Sigmoid colon (tissue), 7 donors: ENCODE measurements around the gene FGD3. TPM values are rescaled to one million over a fixed set of nuclear protein-coding genes. Genes with fewer than 3 reads are reported as not detected.

Source experiments
- DNase-seq: peaks from one replicate; pipeline ENCODE4 v3.0.0-alpha.2; 2019
- H3K27ac ChIP-seq, 4 donors: fragments of 200-600 bp; sonication (generic); one replicate each; pipeline ENCODE4 v1.5.1; 2016 to 2019; ENCODE audit warnings: mild to moderate bottlenecking in 1 of 4
- H3K27me3 ChIP-seq, 3 donors: fragments of 200-600 bp; sonication (generic); one replicate each; pipeline ENCODE4 v1.5.1; 2019; ENCODE audit warnings: mild to moderate bottlenecking in 1 of 3
- H3K36me3 ChIP-seq, 4 donors: fragments of 200-600 bp; sonication (generic); one replicate each; pipeline ENCODE4 v1.5.1; 2016 to 2019
- H3K4me1 ChIP-seq, 4 donors: fragments of 200-600 bp; sonication (generic); one replicate each; pipeline ENCODE4 v1.5.1; 2017 to 2019
- H3K4me3 ChIP-seq, 4 donors: fragments of 200-600 bp; sonication (generic); one replicate each; pipeline ENCODE4 v1.5.1; 2017 to 2019; ENCODE audit warnings: mild to moderate bottlenecking in 2 of 4, moderate library complexity in 1 of 4
- H3K9me3 ChIP-seq, 4 donors: fragments of 200-600 bp in 3 of 4; sonication (generic) in 3 of 4; one replicate each; pipeline versions ENCODE4 v1.5.1 to v1.6.1; 2013 to 2019
- CTCF ChIP-seq, 4 experiments: fragments of 450-650 bp in 3 of 4; fragments of 200-600 bp in 1 of 4; IDR thresholded peaks; one replicate each; pipeline ENCODE4 v1.5.1; 2016 to 2019; ENCODE audit warnings: antibody characterized with exemption in 4 of 4, mild to moderate bottlenecking in 3 of 4, moderate library complexity in 2 of 4
- EP300 ChIP-seq, 4 donors: sonication (generic); formaldehyde crosslinking; IDR thresholded peaks; one replicate each; pipeline ENCODE4 v1.6.1; 2017; ENCODE audit warnings: antibody characterized with exemption in 4 of 4
- POLR2A ChIP-seq, 2 donors: fragments of 450-650 bp; IDR thresholded peaks; one replicate each; pipeline ENCODE4 v1.6.1; 2016; ENCODE audit warnings: antibody characterized with exemption in 2 of 2, mild to moderate bottlenecking in 2 of 2, moderate library complexity in 2 of 2
- POLR2AphosphoS5 ChIP-seq, 4 donors: sonication (generic); formaldehyde crosslinking; IDR thresholded peaks; one replicate each; pipeline ENCODE4 v1.6.1; 2017; ENCODE audit warnings: antibody characterized with exemption in 4 of 4
- WGBS, 2 donors: extraction: QIAGEN DNeasy Blood & Tissue Kit; methylation state at CpG; one replicate each; pipeline ENCODE4 v1.1.7; 2013; 5-methylcytosine and 5-hydroxymethylcytosine counted together
- intact Hi-C: fragments of 100-400 bp; cut with DNase I; formaldehyde crosslinking; loops from one replicate; pipeline ENCODE4 v1.15.1; 2023
- polyA plus RNA-seq, 3 donors: library from polyadenylated mRNA; stranded (reverse); fragments of 200-250 nt; gene quantifications; one replicate each; pipeline ENCODE4 v1.2.3, GENCODE V29; 2013
- total RNA-seq, 4 donors: library from RNA; depleted of rRNA; stranded (reverse); fragments of >200 nt; gene quantifications; one replicate each; pipeline ENCODE4 v1.1.0, GENCODE V29; 2016
- donor health status: healthy with polysubstance abuse.
- donor health status: Bipolar disorder and iron deficiency.
- donor health status: healthy.

Gene FGD3
- total and polyA plus RNA-seq, 7 donors: 1.8 to 18.0 (median 3.7) TPM

- Histone ChIP-seq H3K9me3 (no peaks in the 10 kb centered on the region), H3K27ac (peak overlapping the region in 1 of 4 donors; percentile 12), H3K4me3 (no peak overlapping the region), H3K4me1 (peaks cover 0 to 36% (median 23%) of the 10 kb centered on the region in 4 donors), H3K36me3 (no peaks in the 10 kb centered on the region), H3K27me3 (no peaks in the 10 kb centered on the region)
- no peak for DNase-seq
- intact Hi-C loops: no loop called here
- TF ChIP-seq EP300 (IDR thresholded peaks at IDR 0.05) (no peak), CTCF (IDR thresholded peaks at IDR 0.05) (no peak), POLR2AphosphoS5 (IDR thresholded peaks at IDR 0.05) (no peak), POLR2A (IDR thresholded peaks at IDR 0.05) (no peak)
- WGBS, 2 donors: 59 to 78% methylated on average over 7 of the region's 7 CpGs
These were observed 112.6 kb downstream of the FGD3 start for GRCh38 chr9:93059715-93060578.

GRCh38 chr9:93060746-93061259 lies 113.5 kb downstream of the FGD3 start:
- H3K4me3 ChIP-seq: no peak overlapping the region
- 61 to 63% methylated on average over 8 of the region's 8 CpGs for WGBS, 2 donors
- peaks cover 0 to 36% (median 23%) of the 10 kb centered on the region in 4 donors for H3K4me1 ChIP-seq
- TF ChIP-seq POLR2A (IDR thresholded peaks at IDR 0.05) (no peak), EP300 (IDR thresholded peaks at IDR 0.05) (no peak), POLR2AphosphoS5 (IDR thresholded peaks at IDR 0.05) (no peak), CTCF (IDR thresholded peaks at IDR 0.05) (no peak)
- H3K27me3 ChIP-seq: no peaks in the 10 kb centered on the region
- H3K27ac ChIP-seq: no peak overlapping the region
- H3K9me3 ChIP-seq: no peaks in the 10 kb centered on the region
- DNase-seq: no peak
- intact Hi-C loops: no loop called here
- no peaks in the 10 kb centered on the region for H3K36me3 ChIP-seq

- H3K9me3 ChIP-seq: no peaks in the 10 kb centered on the region
- H3K27me3 ChIP-seq: no peaks in the 10 kb centered on the region
- no peak for DNase-seq
- no peak overlapping the region for H3K27ac ChIP-seq
- H3K4me3 ChIP-seq: no peak overlapping the region
- no peaks in the 10 kb centered on the region for H3K36me3 ChIP-seq
- H3K4me1 ChIP-seq: peaks cover 0 to 36% (median 23%) of the 10 kb centered on the region in 4 donors
- no peak for TF ChIP-seq CTCF (IDR thresholded peaks at IDR 0.05)
- TF ChIP-seq EP300 (IDR thresholded peaks at IDR 0.05): no peak
- no peak for TF ChIP-seq POLR2A (IDR thresholded peaks at IDR 0.05)
- no peak for TF ChIP-seq POLR2AphosphoS5 (IDR thresholded peaks at IDR 0.05)
- WGBS, 2 donors: 62 to 84% methylated on average over 4 of the region's 4 CpGs
- intact Hi-C loops: no loop called here
These were observed 114.0 kb downstream of the FGD3 start for GRCh38 chr9:93061260-93061751.

GRCh38 chr9:93061791-93062763 lies 114.8 kb downstream of the FGD3 start:
- H3K4me1 ChIP-seq: peaks cover 0 to 36% (median 23%) of the 10 kb centered on the region in 4 donors
- no peaks in the 10 kb centered on the region for H3K36me3 ChIP-seq
- TF ChIP-seq EP300 (IDR thresholded peaks at IDR 0.05) (no peak), CTCF (IDR thresholded peaks at IDR 0.05) (no peak), POLR2AphosphoS5 (IDR thresholded peaks at IDR 0.05) (no peak), POLR2A (IDR thresholded peaks at IDR 0.05) (no peak)
- H3K9me3 ChIP-seq: no peaks in the 10 kb centered on the region
- no peak for DNase-seq
- intact Hi-C loops: no loop called here
- H3K27ac ChIP-seq: no peak overlapping the region
- H3K4me3 ChIP-seq: no peak overlapping the region
- WGBS, 2 donors: 23 to 44% methylated on average over 19 of the region's 19 CpGs
- no peaks in the 10 kb centered on the region for H3K27me3 ChIP-seq
